DLD1 (cell line): Measurements from ENCODE around the gene CSNK1D.

ENCODE experiments used
- in situ Hi-C: cut with HindIII; loops from 2 replicates; pipeline ENCODE4 v1.10.0; 2017; ENCODE audit warnings: low sequenced_read_pairs

CSNK1D gene

DNA sequence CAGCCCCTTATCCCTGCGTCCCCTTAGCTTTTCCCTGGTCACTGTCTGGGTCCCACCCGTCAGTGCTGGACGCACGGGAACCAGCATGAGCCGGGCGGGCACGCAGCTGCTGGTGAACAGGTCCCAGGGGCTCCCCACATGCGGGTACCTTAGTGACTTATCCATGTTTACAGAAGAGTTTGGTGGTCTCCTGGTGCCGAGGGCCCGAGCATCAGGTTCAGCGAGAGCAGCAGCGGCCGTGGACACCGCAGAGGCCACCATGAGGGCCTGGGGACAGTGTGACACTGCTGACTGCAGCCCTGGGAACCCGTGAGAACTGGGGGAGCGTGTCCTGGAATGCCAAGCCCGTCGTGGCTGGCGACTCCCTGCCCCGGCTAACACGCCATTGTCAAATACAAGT, 37.4 kb upstream of the CSNK1D start:
- in situ Hi-C loops: no loop called here

DNA sequence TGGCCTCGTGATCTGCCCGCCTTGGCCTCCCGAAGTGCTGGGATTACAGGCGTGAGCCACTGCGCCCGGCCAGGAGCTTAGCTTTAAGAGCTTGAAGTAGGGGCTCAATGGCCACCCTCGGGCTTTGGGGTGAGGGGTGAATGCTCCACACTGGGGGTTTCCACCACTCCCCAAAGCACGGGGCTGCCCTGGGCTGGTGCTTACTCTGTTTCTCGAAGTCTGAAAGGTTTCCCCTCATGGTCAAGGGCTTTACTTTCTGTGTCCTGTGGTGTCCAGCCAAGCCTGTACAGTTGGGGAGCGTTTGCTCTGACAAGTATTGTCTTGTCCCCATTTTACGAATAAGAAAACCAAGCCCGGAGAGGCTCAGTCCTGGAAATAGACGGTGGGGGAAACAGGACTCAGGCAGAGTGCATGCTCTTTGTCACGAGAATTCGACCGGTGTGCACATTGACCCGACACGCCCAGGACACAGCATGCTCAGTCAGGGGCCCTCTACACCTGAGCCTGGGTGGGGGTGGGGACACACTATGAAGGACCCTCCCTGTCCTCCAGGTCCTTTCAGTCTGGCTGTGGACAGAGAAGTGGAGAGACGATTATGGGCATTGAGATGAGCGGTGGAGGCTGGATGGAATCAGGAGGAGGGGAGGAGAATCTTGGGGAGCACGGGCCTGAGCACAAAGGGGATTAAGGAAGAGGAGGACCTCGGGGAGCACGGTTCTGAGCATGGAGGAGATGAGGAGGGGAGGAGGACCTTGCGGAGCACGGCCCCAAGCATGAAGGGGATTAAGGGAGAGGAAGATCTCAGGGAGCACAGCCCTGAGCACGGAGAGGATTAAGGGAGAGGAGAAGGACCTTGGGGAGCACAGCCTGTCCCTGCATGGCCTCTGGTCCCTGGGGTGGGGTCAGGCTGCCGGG, 36.4 kb upstream of the CSNK1D start:
- in situ Hi-C loops: no loop called here

DNA sequence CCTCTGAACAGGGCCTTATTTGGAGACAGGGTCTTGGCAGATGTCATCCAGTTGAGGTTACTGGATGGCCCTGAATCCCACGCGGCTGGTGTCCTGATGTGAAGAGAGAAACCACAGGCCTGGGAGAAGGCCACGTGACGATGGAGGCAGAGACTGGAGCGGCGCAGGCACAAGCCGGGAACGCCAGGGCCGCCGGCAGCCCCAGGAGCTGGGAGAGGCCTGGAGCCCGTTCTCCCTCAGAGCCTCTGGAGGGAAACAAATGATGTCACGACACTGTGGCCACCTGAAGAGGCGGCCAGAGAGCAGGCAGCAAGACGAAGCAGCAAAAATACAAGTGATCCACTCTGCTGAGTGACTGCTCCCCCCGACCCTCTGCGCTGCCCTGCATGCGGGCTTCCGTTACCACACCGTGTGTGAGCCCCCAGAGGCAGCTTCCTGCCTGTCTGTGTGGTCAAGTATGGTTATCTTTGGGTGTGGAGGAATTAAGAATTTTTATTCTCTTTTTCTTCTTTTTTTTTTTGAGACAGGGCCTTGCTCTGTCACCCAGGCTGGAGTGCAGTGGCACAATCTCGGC, 32.3 kb upstream of the CSNK1D start:
- in situ Hi-C loops: no loop called here

- in situ Hi-C loops: no loop called here
Observed at GRCh38 chr17:82304826-82305726, 31.6 kb upstream of the CSNK1D start.

- in situ Hi-C loops: no loop called here
Observed at GRCh38 chr17:82303944-82304808, 30.7 kb upstream of the CSNK1D start.

GRCh38 chr17:82302991-82303943, 29.8 kb upstream of the CSNK1D start:
- in situ Hi-C loops: no loop called here

DNA sequence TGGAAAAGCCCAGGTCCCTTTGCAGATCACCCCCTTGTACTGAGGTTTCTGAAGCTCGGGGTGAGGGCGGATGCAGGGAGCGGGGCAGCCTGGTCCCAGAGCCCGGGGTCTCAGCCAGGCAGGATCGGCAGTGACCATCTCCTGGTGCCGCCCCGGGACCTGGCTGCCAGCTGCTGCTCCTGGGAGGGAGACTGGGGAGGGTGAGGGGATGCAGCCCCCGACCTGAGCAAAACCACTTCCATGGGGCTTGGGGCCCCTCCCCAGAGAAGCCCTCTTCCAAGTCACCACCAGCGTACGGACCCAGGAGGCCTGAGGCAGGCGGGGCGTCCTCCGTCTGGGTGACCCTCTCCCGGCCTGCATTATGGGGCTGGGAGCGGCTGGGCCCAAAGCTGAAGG, 29.1 kb upstream of the CSNK1D start:
- in situ Hi-C loops: no loop called here

- in situ Hi-C loops: no loop called here
Observed at GRCh38 chr17:82301916-82302567, 28.5 kb upstream of the CSNK1D start.

GRCh38 chr17:82301300-82301915, 27.9 kb upstream of the CSNK1D start:
- in situ Hi-C loops: no loop called here

GRCh38 chr17:82300707-82301270, 27.3 kb upstream of the CSNK1D start:
- in situ Hi-C loops: no loop called here

GRCh38 chr17:82300228-82300627, 26.7 kb upstream of the CSNK1D start:
- in situ Hi-C loops: no loop called here

GRCh38 chr17:82299452-82299851, 26.0 kb upstream of the CSNK1D start:
- in situ Hi-C loops: no loop called here

- in situ Hi-C loops: no loop called here
Observed at GRCh38 chr17:82298538-82299421, 25.3 kb upstream of the CSNK1D start.

GRCh38 chr17:82297714-82298537, 24.4 kb upstream of the CSNK1D start:
- in situ Hi-C loops: no loop called here

GRCh38 chr17:82297280-82297713, 23.8 kb upstream of the CSNK1D start:
- in situ Hi-C loops: no loop called here
